Heart left ventricle (tissue), 13 donors: ENCODE measurements around the gene CNOT10.

Source experiments
- POLR2A ChIP-seq, 2 donors: fragments of 450-650 bp; IDR thresholded peaks; one replicate each; pipeline ENCODE4 v1.6.1; 2017; ENCODE audit warnings: antibody characterized with exemption in 2 of 2, mild to moderate bottlenecking in 2 of 2, moderate library complexity in 2 of 2
- TF ChIP-seq, protein P1 (sequence below), 12 donors: fragments of 200-600 bp; sonication (generic) in 4 of 12; IDR thresholded peaks; one replicate each; pipeline versions ENCODE4 v1.5.0 to v1.8.0; 2018 to 2022; ENCODE audit warnings: antibody characterized with exemption in 12 of 12, mild to moderate bottlenecking in 5 of 12
- donor health status: ischemic (EF 13 %, LVEDD 7.1; RV severe dilation, severe dysfunction).
- donor health status: DM: no; HTN: yes; CAD: no.
- donor health status: DM: no; HTN: no; CAD: no.
- donor health status: ischemic (EF 25% LVEDD 6.9; RV normal size, moderate dysfunction).
- donor health status: ischemic (EF 25% LVEDD 5.7; RV mildly dilated, moderate dysfunction).
- donor health status: ischemic (EF 35%, LVEDD 5.7; RV mildly dilated, moderate dysfunction).
- donor health status: nonischemic (EF 11% LVEDD 7.7; RV severe dilation, severe dysfunction).
- donor health status: DM: yes; HTN: yes; CAD: no.
- donor health status: PGD.
- donor health status: ischemic (EF 29% LVEDD 5.4; RV normal size, mild dysfunction).
- donor health status: nonischemic (EF 23%, LVEDD 6.1; RV moderate dilation, normal function).

- TF ChIP-seq, protein P1, sequence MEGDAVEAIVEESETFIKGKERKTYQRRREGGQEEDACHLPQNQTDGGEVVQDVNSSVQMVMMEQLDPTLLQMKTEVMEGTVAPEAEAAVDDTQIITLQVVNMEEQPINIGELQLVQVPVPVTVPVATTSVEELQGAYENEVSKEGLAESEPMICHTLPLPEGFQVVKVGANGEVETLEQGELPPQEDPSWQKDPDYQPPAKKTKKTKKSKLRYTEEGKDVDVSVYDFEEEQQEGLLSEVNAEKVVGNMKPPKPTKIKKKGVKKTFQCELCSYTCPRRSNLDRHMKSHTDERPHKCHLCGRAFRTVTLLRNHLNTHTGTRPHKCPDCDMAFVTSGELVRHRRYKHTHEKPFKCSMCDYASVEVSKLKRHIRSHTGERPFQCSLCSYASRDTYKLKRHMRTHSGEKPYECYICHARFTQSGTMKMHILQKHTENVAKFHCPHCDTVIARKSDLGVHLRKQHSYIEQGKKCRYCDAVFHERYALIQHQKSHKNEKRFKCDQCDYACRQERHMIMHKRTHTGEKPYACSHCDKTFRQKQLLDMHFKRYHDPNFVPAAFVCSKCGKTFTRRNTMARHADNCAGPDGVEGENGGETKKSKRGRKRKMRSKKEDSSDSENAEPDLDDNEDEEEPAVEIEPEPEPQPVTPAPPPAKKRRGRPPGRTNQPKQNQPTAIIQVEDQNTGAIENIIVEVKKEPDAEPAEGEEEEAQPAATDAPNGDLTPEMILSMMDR (IDR thresholded peaks at IDR 0.05) = no peak
- no peak for TF ChIP-seq POLR2A (IDR thresholded peaks at IDR 0.05)
Measured at GRCh38 chr3:32797776-32798175, 112.8 kb downstream of the CNOT10 start.
